Osteocyte (in vitro differentiated cells): Measurements from ENCODE around the gene TCF3. TPM values are rescaled to one million over a fixed set of nuclear protein-coding genes. Genes with fewer than 3 reads are reported as not detected.

ENCODE experiments used
- DNase-seq: peaks from one replicate; pipeline ENCODE4 v3.0.0; 2021; ENCODE audit warnings: mixed read lengths; ENCODE audit not compliant: unreplicated experiment; ENCODE audit errors: extremely low spot score
- H3K27ac Mint-ChIP-seq: one replicate; pipeline ENCODE4 v1.8.0; 2021; ENCODE audit warnings: mild to moderate bottlenecking, mixed read lengths; ENCODE audit not compliant: unreplicated experiment
- H3K27me3 Mint-ChIP-seq: one replicate; pipeline ENCODE4 v1.8.0; 2021; ENCODE audit warnings: mixed read lengths; ENCODE audit not compliant: unreplicated experiment
- H3K36me3 Mint-ChIP-seq: one replicate; pipeline ENCODE4 v1.8.0; 2021; ENCODE audit warnings: mixed read lengths; ENCODE audit not compliant: unreplicated experiment
- H3K4me1 Mint-ChIP-seq: one replicate; pipeline ENCODE4 v1.8.0; 2021; ENCODE audit warnings: mixed read lengths; ENCODE audit not compliant: unreplicated experiment
- H3K4me3 Mint-ChIP-seq: one replicate; pipeline ENCODE4 v1.8.0; 2021; ENCODE audit warnings: mild to moderate bottlenecking, moderate library complexity, mixed read lengths; ENCODE audit not compliant: unreplicated experiment
- H3K9me3 Mint-ChIP-seq: one replicate; pipeline ENCODE4 v1.8.0; 2021; ENCODE audit warnings: mixed read lengths; ENCODE audit not compliant: unreplicated experiment
- total RNA-seq: library from RNA; stranded (reverse); gene quantifications from 2 replicates; pipeline ENCODE4 v1.2.1, GENCODE V29; 2021
- TF ChIP-seq, protein P1 (sequence below): fragments of 200-600 bp; sonication (generic); IDR thresholded peaks from 2 replicates; pipeline ENCODE4 v1.5.0; 2021; ENCODE audit warnings: antibody characterized with exemption, mild to moderate bottlenecking, moderate library complexity

Gene TCF3
- total RNA-seq, 1 donor from 2014 or later = 180 TPM

DNA sequence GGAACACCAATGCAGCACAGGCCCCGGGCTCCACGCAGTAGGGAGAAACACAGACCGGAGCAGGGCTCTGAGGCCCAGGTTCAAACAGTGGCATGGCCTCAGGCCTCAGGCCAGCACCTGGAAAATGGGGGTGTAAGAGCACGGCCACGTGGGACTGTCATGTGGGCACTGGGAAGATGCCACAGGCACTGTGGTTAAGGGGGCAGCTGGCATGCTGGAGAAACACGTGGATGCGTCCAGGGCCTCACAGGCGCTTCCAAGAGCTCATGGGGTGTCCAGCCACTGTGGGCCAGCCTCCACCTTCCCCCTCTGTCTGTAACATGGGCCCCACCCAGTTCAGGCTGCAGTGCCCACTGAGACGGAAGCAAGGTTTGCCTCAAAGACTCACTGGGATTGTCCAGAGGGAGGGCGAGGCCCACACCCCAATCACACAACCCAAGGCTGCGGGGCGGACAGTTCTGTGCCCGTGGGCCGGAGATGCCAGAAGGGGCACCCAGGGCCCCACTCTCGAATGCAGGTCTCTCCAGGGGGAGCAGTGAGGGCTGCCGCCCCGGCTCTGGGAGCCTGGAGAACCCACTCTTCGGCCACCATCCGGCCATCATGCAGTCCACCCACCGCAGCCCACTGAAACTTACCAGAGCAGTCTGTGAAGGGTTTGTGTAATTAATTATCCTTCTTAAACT, 53.5 kb downstream of the TCF3 start:
- Mint-ChIP-seq H3K36me3 (peaks cover 10% of the 10 kb centered on the region), H3K9me3 (no peaks in the 10 kb centered on the region), H3K4me3 (no peak overlapping the region), H3K27ac (no peak overlapping the region), H3K4me1 (peaks cover 5% of the 10 kb centered on the region), H3K27me3 (no peaks in the 10 kb centered on the region)
- no peak for DNase-seq
- TF ChIP-seq, protein P1, sequence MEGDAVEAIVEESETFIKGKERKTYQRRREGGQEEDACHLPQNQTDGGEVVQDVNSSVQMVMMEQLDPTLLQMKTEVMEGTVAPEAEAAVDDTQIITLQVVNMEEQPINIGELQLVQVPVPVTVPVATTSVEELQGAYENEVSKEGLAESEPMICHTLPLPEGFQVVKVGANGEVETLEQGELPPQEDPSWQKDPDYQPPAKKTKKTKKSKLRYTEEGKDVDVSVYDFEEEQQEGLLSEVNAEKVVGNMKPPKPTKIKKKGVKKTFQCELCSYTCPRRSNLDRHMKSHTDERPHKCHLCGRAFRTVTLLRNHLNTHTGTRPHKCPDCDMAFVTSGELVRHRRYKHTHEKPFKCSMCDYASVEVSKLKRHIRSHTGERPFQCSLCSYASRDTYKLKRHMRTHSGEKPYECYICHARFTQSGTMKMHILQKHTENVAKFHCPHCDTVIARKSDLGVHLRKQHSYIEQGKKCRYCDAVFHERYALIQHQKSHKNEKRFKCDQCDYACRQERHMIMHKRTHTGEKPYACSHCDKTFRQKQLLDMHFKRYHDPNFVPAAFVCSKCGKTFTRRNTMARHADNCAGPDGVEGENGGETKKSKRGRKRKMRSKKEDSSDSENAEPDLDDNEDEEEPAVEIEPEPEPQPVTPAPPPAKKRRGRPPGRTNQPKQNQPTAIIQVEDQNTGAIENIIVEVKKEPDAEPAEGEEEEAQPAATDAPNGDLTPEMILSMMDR = no peak

DNA sequence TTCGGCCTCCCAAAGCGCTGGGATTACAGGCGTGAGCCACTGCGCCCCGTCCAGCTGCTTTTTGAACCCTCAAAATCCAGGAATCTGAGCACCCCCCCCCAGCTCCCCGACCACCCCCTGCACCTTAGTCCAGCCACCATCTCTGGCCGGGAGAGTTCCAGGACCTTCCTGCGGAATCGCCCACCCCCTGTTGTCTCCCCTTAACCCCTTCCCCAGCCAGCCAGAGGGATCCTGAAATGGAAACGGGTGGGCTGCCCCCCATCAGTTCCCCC, 59.0 kb downstream of the TCF3 start:
- Mint-ChIP-seq H3K9me3 (no peaks in the 10 kb centered on the region), H3K27me3 (no peaks in the 10 kb centered on the region), H3K4me3 (no peak overlapping the region), H3K4me1 (peaks cover 20% of the 10 kb centered on the region), H3K27ac (peak overlapping the region; percentile 93), H3K36me3 (peaks cover 9% of the 10 kb centered on the region)
- no peak for DNase-seq
- TF ChIP-seq, protein P1 = no peak

DNA sequence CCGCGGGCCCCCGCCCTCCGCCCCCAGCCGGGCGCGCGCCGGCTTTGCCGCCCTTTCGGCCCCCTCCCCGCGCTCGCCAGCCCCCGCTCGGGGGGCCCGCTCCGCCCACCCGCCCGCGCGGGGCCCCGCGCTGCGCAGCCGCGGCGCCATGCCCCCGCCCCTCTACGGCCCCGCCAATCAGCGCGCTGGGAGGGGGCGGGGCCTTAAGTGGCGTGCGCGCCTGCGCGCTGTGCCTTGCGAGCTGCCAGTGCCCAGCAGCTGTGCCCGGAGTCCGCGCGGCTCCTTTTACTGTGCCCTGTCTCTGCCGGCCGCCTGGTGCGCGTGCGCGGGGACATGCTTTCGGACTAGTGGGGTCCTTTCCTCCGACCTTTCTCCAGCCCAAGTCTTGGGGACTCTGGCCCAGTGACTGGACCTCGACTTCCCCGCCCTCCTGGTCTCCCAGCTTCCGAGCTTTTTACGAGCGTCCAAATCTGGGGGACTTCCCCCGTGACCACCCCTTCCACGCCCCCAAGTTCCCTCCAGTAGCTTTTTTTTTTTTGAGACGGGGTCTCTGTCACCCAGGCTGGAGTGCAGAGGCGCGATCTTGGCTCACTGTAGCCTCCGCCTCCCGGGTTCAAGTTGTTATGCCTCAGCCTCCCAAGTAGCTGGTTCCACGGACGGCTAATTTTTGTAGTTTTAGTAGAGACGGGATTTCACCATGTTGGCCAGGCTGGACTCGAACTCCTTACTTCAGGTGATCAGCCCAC, 59.5 kb downstream of the TCF3 start, which contains the start of gene MBD3:
Gene MBD3 (minus strand): TSS at position 111 of the 746 bp plus-strand sequence. CDS start 234 bp downstream, outside the sequence.
- TF ChIP-seq, protein P1 = no peak
- Mint-ChIP-seq H3K36me3 (peaks cover 9% of the 10 kb centered on the region), H3K4me1 (peaks cover 23% of the 10 kb centered on the region), H3K27me3 (no peaks in the 10 kb centered on the region), H3K27ac (peak within 1 kb of the TSS; percentile 93), H3K4me3 (peak within 1 kb of the TSS; percentile 89), H3K9me3 (no peaks in the 10 kb centered on the region)
- peak; percentile 99 for DNase-seq

DNA sequence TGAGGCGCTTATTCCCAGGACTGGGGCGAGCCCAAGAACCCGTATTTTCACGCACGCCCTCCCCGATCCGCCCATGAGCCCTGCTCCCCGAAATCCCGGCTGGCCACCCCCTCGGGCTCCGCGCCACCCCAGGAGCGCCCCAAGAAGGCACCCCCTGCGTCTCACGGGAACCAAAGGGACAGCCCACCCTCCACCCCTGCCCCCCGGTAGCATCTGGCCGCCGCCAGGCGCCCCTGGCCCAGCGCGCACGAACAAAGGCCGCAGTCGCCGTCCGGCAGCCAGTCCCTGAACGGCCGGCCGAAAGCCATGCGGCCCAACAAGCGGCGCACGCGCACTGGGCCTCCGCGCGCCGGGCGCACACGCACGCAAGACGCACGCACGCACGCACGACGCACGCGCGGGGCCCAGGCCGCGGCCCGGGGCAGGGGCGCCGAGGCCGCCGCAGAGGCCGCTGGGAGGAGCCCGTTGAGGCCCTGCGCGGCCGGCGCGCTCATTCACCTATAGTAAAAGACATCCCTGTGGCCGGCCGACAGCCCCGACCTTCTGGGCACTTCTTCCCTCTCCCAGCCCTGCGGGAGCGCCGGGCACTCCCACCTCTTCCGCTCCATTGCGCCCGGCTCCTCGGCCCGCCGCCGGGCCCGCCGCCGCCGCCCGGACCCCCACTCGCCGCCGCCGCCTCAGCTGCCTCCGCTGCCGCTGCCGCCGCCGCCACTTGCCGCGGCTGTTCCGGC, 60.2 kb downstream of the TCF3 start:
- Mint-ChIP-seq H3K27ac (peak overlapping the region; percentile 83), H3K36me3 (peaks cover 4% of the 10 kb centered on the region), H3K9me3 (no peaks in the 10 kb centered on the region), H3K4me3 (peak overlapping the region; percentile 87), H3K27me3 (no peaks in the 10 kb centered on the region), H3K4me1 (peaks cover 29% of the 10 kb centered on the region)
- TF ChIP-seq, protein P1 = no peak
- peak; percentile 96 for DNase-seq
